Endothelial cell of umbilical vein (primary cell): ENCODE results near the gene MSH6. TPM values are rescaled to one million over a fixed set of nuclear protein-coding genes. Genes with fewer than 3 reads are reported as not detected.

Experiments
- Bru-seq: library from RNA; stranded (reverse); fragments of 400-500 nt; gene quantifications from one replicate; lab custom pipeline; 2021; lab: Mats Ljungman, UMichigan
- BruChase-seq, 2 experiments: library from RNA; stranded (reverse); fragments of 400-500 nt; gene quantifications; one replicate each; lab custom pipeline; 2021; lab: Mats Ljungman, UMichigan
- BruUV-seq: library from RNA; stranded (reverse); fragments of 400-500 nt; replicated peaks from 2 replicates; lab custom pipeline; 2021; lab: Mats Ljungman, UMichigan
- CTCF ChIA-PET: fragments of 300-600, 350-600 bp; sonication (Branson Sonifier 250); formaldehyde crosslinking; loops from one replicate; lab custom pipeline; 2021; ENCODE audit warnings: antibody characterized with exemption, inconsistent platforms; lab: Charles Lee
- POLR2A ChIA-PET: fragments of 300-600, 350-600 bp; sonication (Branson Sonifier 250); formaldehyde crosslinking; loops from one replicate; lab custom pipeline; 2021; ENCODE audit warnings: antibody characterized with exemption, inconsistent platforms; lab: Charles Lee
- DNase-seq: peaks from one replicate; pipeline ENCODE4 v3.0.0-alpha.2; 2011; ENCODE audit warnings: low read depth, low spot score
- FAIRE-seq: peaks from 2 replicates; lab custom pipeline; 2011; peaks lifted over from hg19 to GRCh38; lab: Jason Lieb, UNC
- H2AFZ ChIP-seq: 2 replicates; pipeline ENCODE4 v1.6.0; 2012; ENCODE audit warnings: low read depth, low read length, control low read depth, inconsistent platforms
- H3K27ac ChIP-seq: 2 replicates; pipeline ENCODE4 v1.5.1; 2011; ENCODE audit warnings: low read depth, mild to moderate bottlenecking, control low read depth, low read length, moderate library complexity; ENCODE audit not compliant: insufficient read depth
- H3K27me3 ChIP-seq, 2 experiments: 2 replicates each; pipeline versions ENCODE4 v1.6.0 to v1.6.1; 2011; ENCODE audit warnings: low read length in 2 of 2, mixed read lengths in 1 of 2; ENCODE audit not compliant: control insufficient read depth in 2 of 2, insufficient read depth in 2 of 2
- H3K36me3 ChIP-seq, 2 experiments: 2 replicates in 1 of 2; 3 replicates in 1 of 2; pipeline ENCODE4 v1.5.1; 2011; ENCODE audit warnings: low read length in 2 of 2, mild to moderate bottlenecking in 1 of 2, moderate library complexity in 1 of 2; ENCODE audit not compliant: control insufficient read depth in 2 of 2, insufficient read depth in 2 of 2; ENCODE audit errors: extremely low read depth in 1 of 2
- H3K4me1 ChIP-seq: 3 replicates; pipeline ENCODE4 v1.5.1; 2011; ENCODE audit warnings: mild to moderate bottlenecking, low read length; ENCODE audit not compliant: control insufficient read depth, insufficient read depth; ENCODE audit errors: extremely low read depth
- H3K4me2 ChIP-seq: 2 replicates; pipeline ENCODE4 v1.6.1; 2011; ENCODE audit warnings: low read length, control low read depth, mixed read lengths; ENCODE audit not compliant: insufficient read depth
- H3K4me3 ChIP-seq, 3 experiments: fragments of 200-600 bp in 1 of 3; sonication (generic), shearing (Covaris generic) in 1 of 3; replicated peaks in 1 of 3; 2 replicates each; pipeline ENCODE4 v1.5.1; 2011 to 2016; ENCODE audit warnings: control low read depth in 3 of 3, low read length in 3 of 3, mild to moderate bottlenecking in 2 of 3, inconsistent platforms in 1 of 3, low read depth in 1 of 3, moderate library complexity in 1 of 3; ENCODE audit not compliant: insufficient read depth in 1 of 3
- H3K79me2 ChIP-seq: 2 replicates; pipeline ENCODE4 v1.6.0; 2012; ENCODE audit warnings: low read length, inconsistent platforms; ENCODE audit not compliant: control insufficient read depth, insufficient read depth
- H3K9ac ChIP-seq: replicated peaks from 2 replicates; pipeline ENCODE3; 2011; ENCODE audit warnings: low read length, control low read depth; ENCODE audit not compliant: insufficient read depth; ENCODE audit errors: extremely low read depth
- H3K9me1 ChIP-seq: replicated peaks from 3 replicates; pipeline ENCODE4 v1.6.0; 2011; ENCODE audit warnings: mild to moderate bottlenecking, low read length; ENCODE audit not compliant: control insufficient read depth, insufficient read depth; ENCODE audit errors: extremely low read depth
- H3K9me3 ChIP-seq: replicated peaks from 2 replicates; pipeline ENCODE4 v1.5.1; 2012; ENCODE audit warnings: low read length, inconsistent platforms; ENCODE audit not compliant: control insufficient read depth, insufficient read depth
- H4K20me1 ChIP-seq: replicated peaks from 2 replicates; pipeline ENCODE3; 2011; ENCODE audit warnings: mild to moderate bottlenecking, low read length; ENCODE audit not compliant: control insufficient read depth, insufficient read depth; ENCODE audit errors: extremely low read depth
- CTCF ChIP-seq, 2 donors: IDR thresholded peaks; 1 replicate in 1 of 2; 2 replicates in 1 of 2; pipeline ENCODE4 v1.5.1; 2011; ENCODE audit warnings: low read length in 2 of 2, mild to moderate bottlenecking in 2 of 2, moderate library complexity in 2 of 2, control low read depth in 1 of 2, inconsistent platforms in 1 of 2, low read depth in 1 of 2; ENCODE audit not compliant: insufficient read depth in 1 of 2; ENCODE audit errors: extremely low read depth in 1 of 2
- EZH2 ChIP-seq: IDR thresholded peaks from 2 replicates; pipeline ENCODE4 v1.6.1; 2012; ENCODE audit warnings: borderline replicate concordance, low read depth, mild to moderate bottlenecking, moderate library complexity, low read length, inconsistent platforms; ENCODE audit not compliant: severe bottlenecking
- FOS ChIP-seq: IDR thresholded peaks from 2 replicates; pipeline ENCODE4 v1.6.1; 2011; ENCODE audit warnings: mild to moderate bottlenecking, low read length, moderate library complexity, borderline replicate concordance; ENCODE audit not compliant: insufficient read depth
- GATA2 ChIP-seq: IDR thresholded peaks from 2 replicates; pipeline ENCODE4 v1.7.0; 2011; ENCODE audit warnings: low read depth, mild to moderate bottlenecking, moderate library complexity, mixed read lengths, low read length; ENCODE audit not compliant: insufficient read length, insufficient read depth
- JUN ChIP-seq: IDR thresholded peaks from 2 replicates; pipeline ENCODE4 v1.6.1; 2011; ENCODE audit warnings: borderline replicate concordance, low read depth; ENCODE audit not compliant: insufficient read length, insufficient read depth
- MAX ChIP-seq: IDR thresholded peaks from 2 replicates; pipeline ENCODE4 v1.6.1; 2011; ENCODE audit not compliant: insufficient read depth, insufficient read length
- MYC ChIP-seq: IDR thresholded peaks from one replicate; pipeline ENCODE4 v1.6.1; 2011; ENCODE audit warnings: mild to moderate bottlenecking, low read depth, low read length
- POLR2A ChIP-seq: IDR thresholded peaks from 2 replicates; pipeline ENCODE4 v1.6.1; 2012; ENCODE audit warnings: low read depth, mild to moderate bottlenecking, control low read depth, low read length
- POLR2AphosphoS5 ChIP-seq: IDR thresholded peaks from 2 replicates; pipeline ENCODE4 v1.6.1; 2012; ENCODE audit warnings: low read depth, mild to moderate bottlenecking, control low read depth, low read length, moderate library complexity; ENCODE audit not compliant: insufficient read depth
- dilution Hi-C: fragments of 300-500 bp; cut with MboI; formaldehyde crosslinking; loops from one replicate; pipeline ENCODE4 v1.15.0; 2019; ENCODE audit warnings: low sequenced_read_pairs; ENCODE audit not compliant: extremely low pct_ligation_motif_present
- intact Hi-C: fragments of 100-400 bp; cut with micrococcal nuclease; formaldehyde crosslinking; loops from one replicate; pipeline ENCODE4 v1.10.0; 2022
- long read RNA-seq: library from polyadenylated mRNA; stranded (forward); transcript quantifications from one replicate; pipeline ENCODE4 v2.0.0, GENCODE V29; 2021
- polyA minus RNA-seq, 3 experiments: library from RNA; depleted of rRNA, polyadenylated mRNA; stranded (reverse); fragments of >200 nt; gene quantifications; 1 replicate in 1 of 3; 2 replicates in 2 of 3; pipeline ENCODE4 v1.2.3, GENCODE V29; 2011
- polyA plus RNA-seq, 4 experiments: library from polyadenylated mRNA; depleted of rRNA in 3 of 4; stranded (reverse) in 3 of 4; unstranded in 1 of 4; fragments of >200 nt; gene quantifications; 2 replicates each; pipeline versions ENCODE4 v1.2.1 to v1.2.3, GENCODE V29; 2011 to 2012; ENCODE audit warnings: missing spikeins in 1 of 4
- total RNA-seq: library from RNA; stranded (reverse); gene quantifications from 2 replicates; pipeline ENCODE4 v1.2.3, GENCODE V29; 2021

MSH6 gene
- total RNA-seq: 59.3 and 74.0 TPM in 2 replicates
- polyA plus RNA-seq: 11.0 and 11.9 TPM in 2 replicates
- polyA plus RNA-seq (2011; cell fraction: cytosol; rRNA removed): 17.6 and 18.1 TPM in 2 replicates
- 18.8 and 25.3 TPM in 2 replicates for polyA plus RNA-seq (2011; cell fraction: nucleus; rRNA removed)
- polyA plus RNA-seq (2012): 43.9 and 44.0 TPM in 2 replicates
- polyA minus RNA-seq: 26.9 and 30.1 TPM in 2 replicates
- polyA minus RNA-seq (2011; cell fraction: cytosol; rRNA and poly(A)+ RNA removed): 63.9 TPM
- polyA minus RNA-seq (2011; cell fraction: nucleus; rRNA and poly(A)+ RNA removed): 17.0 and 21.5 TPM in 2 replicates
- percentile 92 among the genes with signal in this experiment for Bru-seq, nascent RNA
- percentile 87 among the genes with signal in this experiment for BruChase-seq, experiment 1, labeled RNA remaining after a 6-hour chase
- BruChase-seq, experiment 2, labeled RNA remaining after a 2-hour chase: percentile 90 among the genes with signal in this experiment
- long read RNA-seq, full-length matches to known transcripts: 49 of 63 reads
- long read RNA-seq, partial matches to known transcripts: 8 of 63 reads
- long read RNA-seq, other reads (novel, unspliced or antisense): 6 of 63 reads

- TF ChIP-seq POLR2AphosphoS5 (peak; percentile 72), FOS (no peak), MAX (peak; percentile 38), JUN (no peak), MYC (no peak), POLR2A (peak; percentile 71), CTCF (IDR thresholded peaks at IDR 0.05; ENCODE audit: extremely low read depth in 1 of 2, insufficient read depth in 1 of 2, low read depth in 1 of 2, low read length in 2 of 2) (no peak), EZH2 (no peak), GATA2 (no peak)
- POLR2A ChIA-PET: interaction anchor here (0.9 to 1.3 kb wide), 2 partner anchors 12 to 19 kb away, joined by 3 read pairs; no protein-coding TSS in a partner anchor
- dilution Hi-C loops: no loop called here
- Histone ChIP-seq H3K36me3 (no peaks in the 10 kb centered on the region), H3K79me2 (peaks cover 39% of the 10 kb centered on the region), H3K4me2 (peak within 1 kb of the TSS; percentile 98), H3K27me3 (no peaks in the 10 kb centered on the region), H3K9ac (peak within 1 kb of the TSS; percentile 89), H3K9me1 (no peaks in the 10 kb centered on the region), H3K9me3 (no peaks in the 10 kb centered on the region), H4K20me1 (peaks cover 2% of the 10 kb centered on the region), H3K27ac (peak within 1 kb of the TSS; percentile 77), H2AFZ (peak within 1 kb of the TSS; percentile 91), H3K4me1 (peaks cover 9% of the 10 kb centered on the region), H3K4me3 (peak within 1 kb of the TSS; percentile 64 to 92 (median 89))
- CTCF ChIA-PET: interaction anchor here (0.7 to 3.5 kb wide), 8 partner anchors 9 to 448 kb away, joined by 3 to 16 read pairs (median 4); no protein-coding TSS in a partner anchor
- FAIRE-seq: peak; percentile 83
- peak; percentile 90 for DNase-seq
- intact Hi-C loops: loop anchor here (1.0 to 2.0 kb wide), 2 partner anchors 124 to 323 kb away; partner anchors contain the start of gene FBXO11
- BruUV-seq: no TSS peak
These were observed at the start of gene MSH6 for GRCh38 chr2:47782671-47783485. Gene MSH6 (plus strand): TSS chr2:47783145. CDS start chr2:47783234, 89 bp downstream.
